NCI-H82 treated with DMSO at 0.1 percent for 48 hours (cell line): ENCODE data around the gene SLC23A3.

Source experiments
- DNase-seq: peaks from one replicate; lab custom pipeline; 2025; ENCODE audit not compliant: unreplicated experiment; lab: John Stamatoyannopoulos, UW

The SLC23A3 gene

GRCh38 chr2:219176818-219177551 is 7.2 kb upstream of the SLC23A3 start, which contains the start of gene CNPPD1:
CNPPD1 (minus strand) TSS chr2:219176925; CDS start chr2:219176828, 97 bp downstream.
- peak; percentile 57 for DNase-seq

GRCh38 chr2:219175928-219176817 is 6.3 kb upstream of the SLC23A3 start:
- no peak for DNase-seq

GRCh38 chr2:219175486-219175885 is 5.7 kb upstream of the SLC23A3 start:
- DNase-seq = no peak

DNA sequence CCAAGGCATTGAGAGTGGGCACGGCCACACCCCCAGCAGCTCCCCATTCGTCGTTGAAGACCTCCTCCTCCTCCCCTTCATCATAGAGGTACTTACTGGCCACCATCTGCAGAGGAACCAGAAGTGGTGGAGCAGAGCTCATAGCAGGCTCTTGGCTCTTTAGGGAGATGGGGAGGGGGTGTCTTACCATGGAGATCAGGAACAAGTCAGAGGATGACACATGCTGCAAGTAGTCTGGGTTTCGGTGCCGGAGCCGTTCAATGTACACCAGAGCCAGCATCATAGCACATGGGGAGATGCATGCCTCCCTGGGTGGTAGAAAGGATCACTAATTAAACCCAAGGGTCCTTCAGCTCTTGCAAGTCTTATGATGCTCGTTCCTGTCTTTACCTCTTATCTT is 5.0 kb upstream of the SLC23A3 start:
- DNase-seq = no peak

- no peak for DNase-seq
These were observed 4.3 kb upstream of the SLC23A3 start for GRCh38 chr2:219174146-219174545.

GRCh38 chr2:219173176-219173575 is 3.3 kb upstream of the SLC23A3 start:
- DNase-seq = no peak

GRCh38 chr2:219172231-219173154 is 2.7 kb upstream of the SLC23A3 start:
- no peak for DNase-seq

DNA sequence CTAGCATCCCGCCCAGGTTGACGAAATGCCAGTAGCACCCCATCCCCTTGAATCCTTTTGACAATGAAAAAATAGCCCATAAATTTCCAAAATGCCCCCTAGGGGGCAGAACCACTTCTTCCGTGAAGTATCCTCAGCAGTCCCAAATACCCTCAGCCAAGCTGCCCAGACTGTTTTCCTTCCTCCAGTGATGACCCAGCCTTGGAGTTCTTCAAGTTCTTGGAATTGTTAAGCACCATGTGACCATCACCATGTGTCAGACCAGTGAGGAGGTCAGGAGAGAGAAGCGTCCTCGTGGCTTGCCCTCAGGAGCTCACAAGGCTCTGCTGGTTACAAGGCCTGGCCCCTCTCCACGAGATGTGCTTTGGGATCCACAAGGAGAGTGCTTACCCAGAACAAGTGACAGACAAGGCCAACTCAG is 1.4 kb upstream of the SLC23A3 start:
- peak; percentile 20 for DNase-seq

DNA sequence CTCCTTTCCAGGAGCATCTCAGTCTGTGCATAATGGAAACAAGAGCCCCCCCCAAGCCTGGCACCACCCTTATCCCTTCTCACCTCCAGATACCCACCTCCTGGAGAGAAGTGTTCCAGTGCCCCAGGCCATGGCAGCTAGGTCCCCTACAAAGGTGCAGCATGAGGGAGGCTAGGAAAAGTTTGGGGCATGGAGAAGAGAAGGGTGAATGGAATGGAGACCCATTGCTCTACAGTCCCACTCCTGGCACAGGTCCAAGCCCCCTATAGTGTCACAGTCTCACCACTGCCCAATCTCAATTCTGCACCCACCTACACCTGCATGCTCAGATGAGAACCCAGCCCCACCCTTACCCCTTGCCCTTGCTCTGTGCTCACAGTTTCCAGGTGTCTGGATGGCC is 897 bp downstream of the SLC23A3 start:
- no peak for DNase-seq

DNA sequence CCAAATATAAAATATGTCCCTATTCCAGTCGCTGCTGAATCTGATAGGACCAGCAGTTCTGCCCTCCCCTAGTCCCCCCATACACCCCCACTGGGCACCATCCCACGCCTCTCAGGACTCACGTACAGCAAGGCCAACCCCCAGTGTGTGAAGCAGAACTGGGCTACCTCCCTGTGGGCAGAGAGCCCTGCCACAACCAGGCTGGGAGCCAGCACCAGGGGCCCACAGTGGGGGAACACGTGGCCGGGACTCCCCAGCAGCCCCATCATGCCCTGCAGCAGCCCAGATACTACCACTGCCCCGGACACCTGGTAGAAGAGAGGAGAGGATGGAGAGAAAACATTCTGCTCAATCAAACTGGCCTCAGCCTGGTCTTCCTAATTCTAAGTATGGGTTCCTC is 1.3 kb downstream of the SLC23A3 start:
- DNase-seq = no peak

- no peak for DNase-seq
These were observed 1.8 kb downstream of the SLC23A3 start for GRCh38 chr2:219167997-219168396.

DNA sequence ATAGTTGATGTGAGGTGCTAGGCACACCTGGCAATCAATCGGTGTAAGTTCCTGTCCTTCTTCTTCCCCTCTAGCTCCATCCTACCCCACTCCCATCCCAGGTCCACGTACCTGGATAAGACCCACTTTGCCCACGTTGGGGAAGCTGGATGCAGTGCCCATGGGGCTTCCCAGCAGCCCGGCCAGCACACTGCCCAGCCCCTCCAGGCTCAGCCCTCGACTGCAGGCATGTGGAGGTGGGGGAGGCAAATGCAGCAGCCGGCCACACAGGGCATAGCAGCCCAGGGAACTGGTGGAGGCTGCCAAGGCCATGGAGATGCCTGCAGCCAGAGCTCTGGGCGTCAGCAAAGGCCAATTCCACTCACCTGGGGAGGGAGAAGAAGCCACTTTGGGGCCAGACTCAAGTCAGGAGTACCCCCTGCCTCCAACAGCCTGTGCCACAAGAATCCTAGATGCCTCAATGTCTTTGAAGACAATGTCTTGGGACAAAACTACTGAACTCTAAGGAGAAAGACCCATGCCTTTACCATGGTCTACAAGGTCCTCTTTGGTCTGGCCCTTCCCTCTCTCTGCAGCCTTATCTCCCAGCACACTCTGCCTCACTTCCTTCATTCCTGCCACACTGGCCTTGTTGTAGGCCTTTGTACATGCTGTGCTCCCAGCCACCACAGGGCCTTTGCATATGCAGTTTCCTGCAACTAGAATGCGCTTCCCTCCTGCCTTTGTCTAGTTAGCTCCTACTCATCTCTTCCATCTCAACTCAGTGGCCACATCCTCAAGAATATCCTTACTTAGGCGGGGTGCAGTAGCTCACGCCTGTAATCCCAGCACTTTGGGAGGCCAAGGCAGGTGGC is 4.5 kb downstream of the SLC23A3 start:
- no peak for DNase-seq

GRCh38 chr2:219163156-219163555 is 6.7 kb downstream of the SLC23A3 start:
- no peak for DNase-seq

DNA sequence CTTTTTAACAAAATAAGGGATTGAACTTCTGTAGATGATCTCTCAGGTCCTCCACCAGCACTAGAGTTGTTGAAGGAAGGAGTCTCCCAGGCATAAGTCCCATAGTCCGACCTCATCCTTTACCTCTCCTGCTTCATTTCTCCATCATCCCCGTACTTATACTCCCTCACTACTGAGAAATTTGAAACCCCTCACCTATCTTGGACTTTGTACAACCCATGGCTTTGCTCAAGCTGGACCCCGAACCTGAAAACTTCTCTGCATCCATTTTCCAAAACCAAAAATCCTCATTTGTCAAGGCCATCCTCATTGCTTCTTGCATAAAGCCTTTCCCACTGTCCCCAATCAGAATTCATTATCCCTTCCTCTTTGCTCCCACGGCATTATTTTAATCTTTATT is 8.7 kb downstream of the SLC23A3 start:
- DNase-seq = no peak

DNA sequence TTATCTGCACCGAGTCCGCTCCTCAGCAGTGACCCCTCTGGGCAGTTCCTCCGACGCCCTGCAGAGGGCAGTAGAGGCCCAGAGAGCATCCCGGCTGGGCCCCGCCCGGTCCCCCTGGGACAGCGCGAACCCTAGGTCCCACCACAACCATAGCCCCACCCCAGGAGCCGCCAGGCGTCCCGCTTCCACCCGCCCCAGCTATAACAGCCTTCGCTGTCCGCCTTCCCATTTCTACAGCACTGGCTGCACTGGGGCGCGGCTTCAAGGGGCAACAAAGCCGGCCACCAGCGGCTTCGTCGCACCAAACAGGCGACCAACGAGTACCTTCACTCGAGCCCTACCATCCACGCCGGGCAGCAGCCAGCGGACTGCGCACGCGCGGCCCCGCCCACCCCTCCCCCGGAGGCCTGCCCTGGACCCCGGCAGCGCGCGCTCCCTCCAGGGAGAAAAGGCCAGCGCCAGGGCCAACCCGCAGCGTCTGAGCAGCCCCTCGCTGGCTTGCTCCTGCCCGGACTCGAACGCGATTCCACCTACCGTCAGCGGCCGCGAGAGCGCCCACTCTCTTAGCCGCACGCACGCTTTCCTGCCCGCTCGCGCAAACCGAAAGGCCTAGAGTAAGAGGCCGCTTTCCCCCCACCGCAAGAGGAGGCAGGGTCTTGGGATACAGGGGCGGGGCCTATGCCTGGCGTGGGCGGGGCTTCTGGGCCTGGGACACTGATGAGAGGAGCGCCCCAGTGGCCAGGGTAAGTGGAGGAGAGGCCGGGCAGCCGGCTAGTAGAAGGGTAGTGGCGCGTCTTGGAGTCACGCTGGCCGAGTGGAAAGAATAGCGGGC is 9.4 kb downstream of the SLC23A3 start, which contains the start of gene NHEJ1:
Gene NHEJ1, minus strand, starts transcription at position 630 of the 832 bp plus-strand sequence. CDS start 2,453 bp downstream, outside the sequence.
- peak; percentile 83 for DNase-seq

GRCh38 chr2:219159771-219160185 is 10.1 kb downstream of the SLC23A3 start:
- DNase-seq = no peak

GRCh38 chr2:219158586-219158985 is 11.2 kb downstream of the SLC23A3 start:
- no peak for DNase-seq

- DNase-seq = no peak
These were observed 11.8 kb downstream of the SLC23A3 start for GRCh38 chr2:219158025-219158424.

DNA sequence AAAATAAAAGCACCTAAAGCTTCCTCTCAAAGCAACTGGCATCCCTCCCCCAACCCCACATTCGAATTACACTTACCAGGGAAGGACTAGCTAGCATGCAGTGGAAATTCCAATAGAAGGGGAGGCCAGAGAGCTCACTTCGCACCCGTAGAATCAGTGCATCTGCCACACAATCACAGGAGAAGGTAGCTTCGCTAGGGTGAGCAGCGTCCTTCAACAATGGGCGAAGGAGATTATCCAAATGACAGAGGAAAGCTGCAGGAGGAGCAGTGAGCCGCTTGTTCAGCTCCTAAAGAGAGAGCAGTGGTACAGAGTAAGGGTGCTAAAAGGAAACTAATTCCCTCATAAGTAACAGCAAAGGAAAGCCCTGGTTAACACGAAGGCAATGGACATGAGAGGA is 12.4 kb downstream of the SLC23A3 start:
- DNase-seq = no peak
